DND-41 (cell line): ENCODE results near the gene SLC25A6.

Experiments used
- ATAC-seq: fragments of 200-7000 bp; cut with Tn5 transposase; 3 replicates; pipeline ENCODE4 v1.9.1; 2021; ENCODE audit warnings: low read depth; ENCODE audit not compliant: insufficient read depth
- DNase-seq: peaks from one replicate; pipeline ENCODE4 v3.0.0-alpha.2; 2020
- H2AFZ ChIP-seq: 2 replicates; pipeline ENCODE4 v1.6.0; 2012; ENCODE audit warnings: low read depth, low read length
- H3K27ac ChIP-seq: 2 replicates; pipeline ENCODE4 v1.5.1; 2012; ENCODE audit warnings: low read length, inconsistent platforms
- H3K27me3 ChIP-seq: fragments of 200-600 bp; sonication (generic); 2 replicates; pipeline ENCODE4 v1.6.0; 2012; ENCODE audit warnings: low read length, mild to moderate bottlenecking, inconsistent platforms; ENCODE audit not compliant: insufficient read depth, poor library complexity
- H3K36me3 ChIP-seq: 2 replicates; pipeline ENCODE4 v1.5.1; 2012; ENCODE audit warnings: low read length, inconsistent platforms; ENCODE audit not compliant: insufficient read depth
- H3K4me1 ChIP-seq: 2 replicates; pipeline ENCODE4 v1.5.1; 2012; ENCODE audit warnings: mild to moderate bottlenecking, low read length; ENCODE audit not compliant: insufficient read depth
- H3K4me2 ChIP-seq: 2 replicates; pipeline ENCODE4 v1.6.0; 2012; ENCODE audit warnings: mild to moderate bottlenecking, moderate library complexity, low read length, inconsistent platforms; ENCODE audit not compliant: insufficient read depth
- H3K4me3 ChIP-seq, 2 experiments: fragments of 200-600 bp in 1 of 2; shearing (Covaris generic) in 1 of 2; 2 replicates each; pipeline ENCODE4 v1.5.1; 2012 to 2016; ENCODE audit warnings: inconsistent platforms in 2 of 2, low read length in 2 of 2, mild to moderate bottlenecking in 2 of 2, low read depth in 1 of 2, moderate library complexity in 1 of 2
- H3K79me2 ChIP-seq: 2 replicates; pipeline ENCODE4 v1.6.0; 2012; ENCODE audit warnings: low read length, inconsistent platforms; ENCODE audit not compliant: insufficient read depth
- H3K9ac ChIP-seq: 2 replicates; pipeline ENCODE4 v1.6.0; 2012; ENCODE audit warnings: low read depth, mild to moderate bottlenecking, inconsistent platforms, low read length, moderate library complexity
- H3K9me3 ChIP-seq: 2 replicates; pipeline ENCODE4 v1.5.1; 2012; ENCODE audit warnings: low read length, moderate library complexity, mild to moderate bottlenecking, inconsistent platforms; ENCODE audit not compliant: insufficient read depth, severe bottlenecking
- H4K20me1 ChIP-seq: 2 replicates; pipeline ENCODE4 v1.6.0; 2012; ENCODE audit warnings: low read length; ENCODE audit not compliant: insufficient read depth
- EZH2 ChIP-seq: IDR thresholded peaks from 3 replicates; pipeline ENCODE4 v1.6.1; 2012; ENCODE audit warnings: borderline replicate concordance, low read depth, mild to moderate bottlenecking, moderate library complexity, low read length, inconsistent platforms; ENCODE audit not compliant: severe bottlenecking
- TF ChIP-seq, protein P1 (sequence below): IDR thresholded peaks from 2 replicates; pipeline ENCODE4 v1.5.1; 2012; ENCODE audit warnings: borderline replicate concordance, low read length, moderate library complexity, mild to moderate bottlenecking; ENCODE audit not compliant: poor library complexity, severe bottlenecking; ENCODE audit errors: extremely low read depth

Gene SLC25A6

DNA sequence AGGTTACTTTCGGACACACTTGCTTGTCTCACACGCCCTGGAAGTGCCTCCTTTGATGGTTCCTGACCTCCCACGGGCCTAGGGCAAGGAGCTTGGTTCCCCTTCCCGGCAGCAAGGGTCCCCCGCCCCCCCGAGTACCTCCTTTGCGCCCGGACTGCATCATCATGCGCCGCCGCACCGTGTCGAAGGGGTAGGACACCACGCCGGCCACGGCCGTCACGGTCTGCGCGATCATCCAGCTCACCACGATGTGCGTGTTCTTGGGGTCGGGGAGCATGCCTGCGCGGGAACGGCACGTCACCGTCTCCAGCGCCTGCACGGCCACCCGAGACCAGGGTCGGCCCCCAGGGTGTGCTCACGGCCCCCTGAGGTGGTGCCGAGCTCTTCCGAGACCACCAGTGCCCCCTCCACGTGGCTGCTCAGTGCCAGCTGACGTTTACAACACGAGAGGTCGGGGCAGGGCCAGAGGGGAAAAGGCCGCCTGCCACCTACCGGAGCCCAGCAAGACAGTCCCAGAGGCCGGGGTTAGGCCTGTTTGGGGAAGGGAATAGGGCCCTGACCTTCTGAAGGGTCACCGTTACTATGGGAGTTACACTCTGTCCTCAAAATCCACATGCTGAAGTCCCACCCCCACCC is 4.7 kb downstream of the SLC25A6 start:
- no peak overlapping the region for H3K4me3 ChIP-seq
- peaks cover 31% of the 10 kb centered on the region for H3K4me1 ChIP-seq
- DNase-seq (peak; percentile 4), ATAC-seq (no peak)
- H4K20me1 ChIP-seq, result peaks cover 76% of the 10 kb centered on the region
- peaks cover 62% of the 10 kb centered on the region for H3K79me2 ChIP-seq
- H3K9me3 ChIP-seq, result no peaks in the 10 kb centered on the region
- H3K27ac ChIP-seq, result no peak overlapping the region
- peaks cover 87% of the 10 kb centered on the region for H3K36me3 ChIP-seq
- no peak overlapping the region for H3K9ac ChIP-seq
- H3K27me3 ChIP-seq, result no peaks in the 10 kb centered on the region
- no peak overlapping the region for H2AFZ ChIP-seq
- H3K4me2 ChIP-seq, result peak overlapping the region; percentile 13; the same call in 1 of the 2 replicates
- TF ChIP-seq, protein P1, sequence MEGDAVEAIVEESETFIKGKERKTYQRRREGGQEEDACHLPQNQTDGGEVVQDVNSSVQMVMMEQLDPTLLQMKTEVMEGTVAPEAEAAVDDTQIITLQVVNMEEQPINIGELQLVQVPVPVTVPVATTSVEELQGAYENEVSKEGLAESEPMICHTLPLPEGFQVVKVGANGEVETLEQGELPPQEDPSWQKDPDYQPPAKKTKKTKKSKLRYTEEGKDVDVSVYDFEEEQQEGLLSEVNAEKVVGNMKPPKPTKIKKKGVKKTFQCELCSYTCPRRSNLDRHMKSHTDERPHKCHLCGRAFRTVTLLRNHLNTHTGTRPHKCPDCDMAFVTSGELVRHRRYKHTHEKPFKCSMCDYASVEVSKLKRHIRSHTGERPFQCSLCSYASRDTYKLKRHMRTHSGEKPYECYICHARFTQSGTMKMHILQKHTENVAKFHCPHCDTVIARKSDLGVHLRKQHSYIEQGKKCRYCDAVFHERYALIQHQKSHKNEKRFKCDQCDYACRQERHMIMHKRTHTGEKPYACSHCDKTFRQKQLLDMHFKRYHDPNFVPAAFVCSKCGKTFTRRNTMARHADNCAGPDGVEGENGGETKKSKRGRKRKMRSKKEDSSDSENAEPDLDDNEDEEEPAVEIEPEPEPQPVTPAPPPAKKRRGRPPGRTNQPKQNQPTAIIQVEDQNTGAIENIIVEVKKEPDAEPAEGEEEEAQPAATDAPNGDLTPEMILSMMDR, result no peak

DNA sequence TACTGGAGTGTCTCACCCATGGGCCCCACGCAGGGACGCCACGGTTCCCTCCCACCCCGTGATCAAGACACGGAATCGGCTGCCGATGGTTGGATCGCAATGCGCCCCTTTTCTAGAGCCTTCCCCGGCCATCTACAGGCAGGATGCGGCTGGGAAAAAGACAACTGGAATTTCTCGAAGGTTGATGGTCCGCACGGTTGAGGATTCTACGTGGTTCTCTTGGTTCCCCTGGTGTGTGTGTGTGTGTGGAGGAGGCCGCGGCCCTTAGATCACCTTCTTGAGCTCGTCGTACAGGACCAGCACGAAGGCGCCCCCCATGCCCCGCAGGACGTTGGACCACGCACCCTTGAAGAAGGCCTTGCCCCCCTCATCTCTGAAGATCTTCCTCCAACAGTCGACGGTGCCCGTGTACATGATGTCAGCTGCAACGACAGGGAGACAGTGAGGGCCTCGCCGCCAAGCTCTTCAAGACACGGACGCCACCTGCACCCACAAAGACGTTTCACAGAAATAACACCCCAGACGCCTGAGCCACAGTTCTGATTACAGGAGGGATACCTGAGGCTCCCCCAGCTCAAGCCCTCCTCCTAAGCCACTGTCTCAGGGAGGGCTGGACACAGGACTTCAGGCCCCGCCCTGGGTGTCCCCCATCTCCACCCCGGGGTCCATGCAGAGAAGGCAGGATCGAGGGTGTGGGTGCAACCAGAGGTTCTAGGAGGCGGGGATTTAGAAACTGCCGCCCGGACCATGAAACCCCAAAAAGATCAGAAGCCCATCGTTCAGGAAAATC is 5.4 kb downstream of the SLC25A6 start:
- DNase-seq, result peak; percentile 8
- peaks cover 74% of the 10 kb centered on the region for H4K20me1 ChIP-seq
- TF ChIP-seq EZH2, result no peak
- TF ChIP-seq, protein P1, result peak; percentile 7
- no peak overlapping the region for H3K9ac ChIP-seq
- H3K4me3 ChIP-seq, result no peak overlapping the region
- peaks cover 31% of the 10 kb centered on the region for H3K4me1 ChIP-seq
- peaks cover 84% of the 10 kb centered on the region for H3K36me3 ChIP-seq
- peaks cover 58% of the 10 kb centered on the region for H3K79me2 ChIP-seq
- no peaks in the 10 kb centered on the region for H3K9me3 ChIP-seq
- no peaks in the 10 kb centered on the region for H3K27me3 ChIP-seq
- H2AFZ ChIP-seq, result no peak overlapping the region
- H3K27ac ChIP-seq, result no peak overlapping the region
- H3K4me2 ChIP-seq, result no peak overlapping the region
- no peak for ATAC-seq

GRCh38 chrX:1385253-1386223 is 6.4 kb downstream of the SLC25A6 start:
- H3K36me3 ChIP-seq, result peaks cover 74% of the 10 kb centered on the region

More at GRCh38 chrX:1385253-1386223, 6.4 kb downstream of the SLC25A6 start:
- no peaks in the 10 kb centered on the region for H3K9me3 ChIP-seq
- peak; percentile 7 for DNase-seq
- no peak overlapping the region for H3K4me2 ChIP-seq
- no peak overlapping the region for H3K27ac ChIP-seq
- H4K20me1 ChIP-seq, result peaks cover 66% of the 10 kb centered on the region
- H3K9ac ChIP-seq, result no peak overlapping the region
- H3K4me1 ChIP-seq, result peaks cover 23% of the 10 kb centered on the region
- peaks cover 48% of the 10 kb centered on the region for H3K79me2 ChIP-seq
- H3K4me3 ChIP-seq, result no peak overlapping the region
- no peak for TF ChIP-seq EZH2
- TF ChIP-seq, protein P1, result no peak
- ATAC-seq, result no peak
- H3K27me3 ChIP-seq, result no peaks in the 10 kb centered on the region
- no peak overlapping the region for H2AFZ ChIP-seq
